ENCODE results near the gene SLC29A4. TPM values are rescaled to one million over a fixed set of nuclear protein-coding genes. Genes with fewer than 3 reads are reported as not detected.
A peak's percentile ranks its signal among the peaks of the same experiment; 100 is the strongest.
"Not testable (repeated sequence)": the region's sequence is repeated elsewhere in the genome, so short reads cannot be mapped to it uniquely, and the experiment has no call there.

Gene SLC29A4
- total RNA-seq, 2 experiments from 2014 or later, result 0.39 to 1.1 TPM

- H3K36me3 ChIP-seq (ENCODE audit: insufficient read depth, low read length), result no peaks in the 10 kb centered on the region
- TF ChIP-seq, protein P1, sequence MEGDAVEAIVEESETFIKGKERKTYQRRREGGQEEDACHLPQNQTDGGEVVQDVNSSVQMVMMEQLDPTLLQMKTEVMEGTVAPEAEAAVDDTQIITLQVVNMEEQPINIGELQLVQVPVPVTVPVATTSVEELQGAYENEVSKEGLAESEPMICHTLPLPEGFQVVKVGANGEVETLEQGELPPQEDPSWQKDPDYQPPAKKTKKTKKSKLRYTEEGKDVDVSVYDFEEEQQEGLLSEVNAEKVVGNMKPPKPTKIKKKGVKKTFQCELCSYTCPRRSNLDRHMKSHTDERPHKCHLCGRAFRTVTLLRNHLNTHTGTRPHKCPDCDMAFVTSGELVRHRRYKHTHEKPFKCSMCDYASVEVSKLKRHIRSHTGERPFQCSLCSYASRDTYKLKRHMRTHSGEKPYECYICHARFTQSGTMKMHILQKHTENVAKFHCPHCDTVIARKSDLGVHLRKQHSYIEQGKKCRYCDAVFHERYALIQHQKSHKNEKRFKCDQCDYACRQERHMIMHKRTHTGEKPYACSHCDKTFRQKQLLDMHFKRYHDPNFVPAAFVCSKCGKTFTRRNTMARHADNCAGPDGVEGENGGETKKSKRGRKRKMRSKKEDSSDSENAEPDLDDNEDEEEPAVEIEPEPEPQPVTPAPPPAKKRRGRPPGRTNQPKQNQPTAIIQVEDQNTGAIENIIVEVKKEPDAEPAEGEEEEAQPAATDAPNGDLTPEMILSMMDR (IDR thresholded peaks at IDR 0.05), result no peak
- peaks cover 0 to 16% of the 10 kb centered on the region in 2 experiments for H3K9me3 ChIP-seq (ENCODE audit: control insufficient read depth in 1 of 2, insufficient read depth in 1 of 2, low read length in 2 of 2)
- no peaks in the 10 kb centered on the region for H3K4me1 Mint-ChIP-seq (ENCODE audit: low read depth)
- H3K4me1 ChIP-seq (ENCODE audit: insufficient read depth, low read length), result peaks cover 7% of the 10 kb centered on the region
- no peak overlapping the region for H3K4me3 ChIP-seq (ENCODE audit: low read length)
- intact Hi-C loops (cut with DNase I, micrococcal nuclease), result no loop called here
- POLR2A ChIA-PET, result no interaction called here
- H3K27ac ChIP-seq (ENCODE audit: low read depth in 1 of 2, low read length in 2 of 2), result no peak overlapping the region
- H3K27me3 Mint-ChIP-seq, result peaks cover 20% of the 10 kb centered on the region
- H3K4me3 Mint-ChIP-seq, result no peak overlapping the region
- no peaks in the 10 kb centered on the region for H3K9me3 Mint-ChIP-seq
- ATAC-seq (ENCODE audit: poor library complexity) (no peak), DNase-seq (no peak)
- CTCF ChIA-PET, result no interaction called here
- H3K27ac Mint-ChIP-seq, result no peak overlapping the region
- H3K27me3 ChIP-seq (ENCODE audit: control insufficient read depth in 1 of 2, insufficient read depth in 2 of 2, low read length in 2 of 2), result peaks cover 4 to 7% of the 10 kb centered on the region in 2 experiments
- H3K36me3 Mint-ChIP-seq (ENCODE audit: low read depth), result no peaks in the 10 kb centered on the region
These were observed 5.1 kb downstream of the SLC29A4 start for GRCh38 chr7:5287802-5288201.

DNA sequence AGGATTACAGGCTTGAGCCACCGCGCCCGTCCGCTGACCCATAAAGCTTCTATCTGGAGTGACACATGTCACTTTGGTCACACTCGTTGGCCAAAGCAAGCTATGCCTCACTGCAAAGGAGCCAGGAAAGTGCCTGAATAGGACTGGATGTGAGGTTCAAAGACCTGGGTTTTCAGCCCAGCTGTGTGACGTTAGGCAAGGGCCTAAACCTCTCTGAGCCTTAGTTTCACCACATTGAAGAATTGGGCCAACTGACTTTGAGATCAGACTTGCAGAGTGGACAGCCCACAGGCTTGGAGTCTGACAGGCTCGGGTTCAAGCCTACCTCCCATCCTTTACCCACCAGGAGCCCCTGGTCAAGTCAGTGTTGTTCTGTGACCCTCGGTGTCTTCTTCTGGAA lies 5.8 kb downstream of the SLC29A4 start:
- H3K36me3 ChIP-seq (ENCODE audit: insufficient read depth, low read length); H3K27me3 ChIP-seq (ENCODE audit: control insufficient read depth in 1 of 2, insufficient read depth in 2 of 2, low read length in 2 of 2); H3K4me1 ChIP-seq (ENCODE audit: insufficient read depth, low read length); H3K4me3 Mint-ChIP-seq; H3K9me3 Mint-ChIP-seq; H3K36me3 Mint-ChIP-seq (ENCODE audit: low read depth); H3K4me1 Mint-ChIP-seq (ENCODE audit: low read depth); DNase-seq; POLR2A ChIA-PET; intact Hi-C loops (cut with DNase I, micrococcal nuclease); CTCF ChIA-PET; ATAC-seq (ENCODE audit: poor library complexity); H3K4me3 ChIP-seq (ENCODE audit: low read length); H3K27ac ChIP-seq (ENCODE audit: low read depth in 1 of 2, low read length in 2 of 2); H3K27ac Mint-ChIP-seq: not testable (repeated sequence)
- H3K27me3 Mint-ChIP-seq, result peaks cover 20% of the 10 kb centered on the region
- H3K9me3 ChIP-seq (ENCODE audit: control insufficient read depth in 1 of 2, insufficient read depth in 1 of 2, low read length in 2 of 2), result peaks cover 0 to 13% of the 10 kb centered on the region in 2 experiments

DNA sequence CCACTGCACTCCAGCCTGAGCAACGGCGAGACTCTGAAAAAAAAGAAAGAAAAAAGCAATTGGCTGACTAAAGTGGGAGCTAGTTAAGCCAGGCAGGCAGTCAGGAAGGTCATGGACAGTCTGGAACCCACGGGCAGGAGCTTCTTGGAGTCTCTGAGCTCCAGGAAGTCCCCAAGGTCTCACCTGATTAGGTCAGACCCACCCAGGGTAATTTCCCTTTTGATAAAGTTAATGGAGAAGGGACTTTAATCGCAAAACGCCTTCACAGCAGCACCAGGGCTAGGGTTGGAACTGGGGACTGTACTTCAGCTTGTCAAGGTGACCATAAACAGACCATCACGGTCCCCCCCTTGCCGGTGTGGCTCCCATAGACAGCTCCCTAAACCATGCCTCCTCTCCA lies 6.6 kb downstream of the SLC29A4 start:
- Mint-ChIP-seq H3K27me3 (peaks cover 17% of the 10 kb centered on the region), H3K4me1 (ENCODE audit: low read depth) (no peaks in the 10 kb centered on the region), H3K4me3 (no peak overlapping the region), H3K9me3 (no peaks in the 10 kb centered on the region), H3K27ac (no peak overlapping the region), H3K36me3 (ENCODE audit: low read depth) (no peaks in the 10 kb centered on the region)
- intact Hi-C loops (cut with DNase I, micrococcal nuclease), result no loop called here
- H3K36me3 ChIP-seq (ENCODE audit: insufficient read depth, low read length), result no peaks in the 10 kb centered on the region
- H3K27ac ChIP-seq (ENCODE audit: low read depth in 1 of 2, low read length in 2 of 2), result no peak overlapping the region
- POLR2A ChIA-PET, result no interaction called here
- no peaks in the 10 kb centered on the region for H3K4me1 ChIP-seq (ENCODE audit: insufficient read depth, low read length)
- CTCF ChIA-PET, result no interaction called here
- no peak overlapping the region for H3K4me3 ChIP-seq (ENCODE audit: low read length)
- no peak for DNase-seq
- peaks cover 3 to 12% of the 10 kb centered on the region in 2 experiments for H3K9me3 ChIP-seq (ENCODE audit: control insufficient read depth in 1 of 2, insufficient read depth in 1 of 2, low read length in 2 of 2)
- no peak for ATAC-seq (ENCODE audit: poor library complexity)
- TF ChIP-seq, protein P1 (IDR thresholded peaks at IDR 0.05), result no peak
- peaks cover 0 to 6% of the 10 kb centered on the region in 2 experiments for H3K27me3 ChIP-seq (ENCODE audit: control insufficient read depth in 1 of 2, insufficient read depth in 2 of 2, low read length in 2 of 2)

GRCh38 chr7:5291301-5291700 lies 8.6 kb downstream of the SLC29A4 start:
- intact Hi-C loops (cut with DNase I, micrococcal nuclease), result no loop called here
- no peaks in the 10 kb centered on the region for H3K27me3 ChIP-seq (ENCODE audit: control insufficient read depth in 1 of 2, insufficient read depth in 2 of 2, low read length in 2 of 2)
- no peak overlapping the region for H3K4me3 ChIP-seq (ENCODE audit: low read length)
- H3K9me3 Mint-ChIP-seq, result no peaks in the 10 kb centered on the region
- H3K4me1 Mint-ChIP-seq (ENCODE audit: low read depth), result peaks cover 4% of the 10 kb centered on the region
- ChIA-PET POLR2A (no interaction called here), CTCF (no interaction called here)
- TF ChIP-seq, protein P1 (IDR thresholded peaks at IDR 0.05), result no peak
- H3K4me1 ChIP-seq (ENCODE audit: insufficient read depth, low read length), result peaks cover 5% of the 10 kb centered on the region
- peaks cover 6% of the 10 kb centered on the region for H3K27me3 Mint-ChIP-seq
- peaks cover 14 to 31% of the 10 kb centered on the region in 2 experiments for H3K9me3 ChIP-seq (ENCODE audit: control insufficient read depth in 1 of 2, insufficient read depth in 1 of 2, low read length in 2 of 2)
- DNase-seq (no peak), ATAC-seq (ENCODE audit: poor library complexity) (no peak)
- no peaks in the 10 kb centered on the region for H3K36me3 Mint-ChIP-seq (ENCODE audit: low read depth)
- H3K36me3 ChIP-seq (ENCODE audit: insufficient read depth, low read length), result no peaks in the 10 kb centered on the region
- no peak overlapping the region for H3K27ac ChIP-seq (ENCODE audit: low read depth in 1 of 2, low read length in 2 of 2)
- no peak overlapping the region for H3K4me3 Mint-ChIP-seq
- H3K27ac Mint-ChIP-seq, result no peak overlapping the region

DNA sequence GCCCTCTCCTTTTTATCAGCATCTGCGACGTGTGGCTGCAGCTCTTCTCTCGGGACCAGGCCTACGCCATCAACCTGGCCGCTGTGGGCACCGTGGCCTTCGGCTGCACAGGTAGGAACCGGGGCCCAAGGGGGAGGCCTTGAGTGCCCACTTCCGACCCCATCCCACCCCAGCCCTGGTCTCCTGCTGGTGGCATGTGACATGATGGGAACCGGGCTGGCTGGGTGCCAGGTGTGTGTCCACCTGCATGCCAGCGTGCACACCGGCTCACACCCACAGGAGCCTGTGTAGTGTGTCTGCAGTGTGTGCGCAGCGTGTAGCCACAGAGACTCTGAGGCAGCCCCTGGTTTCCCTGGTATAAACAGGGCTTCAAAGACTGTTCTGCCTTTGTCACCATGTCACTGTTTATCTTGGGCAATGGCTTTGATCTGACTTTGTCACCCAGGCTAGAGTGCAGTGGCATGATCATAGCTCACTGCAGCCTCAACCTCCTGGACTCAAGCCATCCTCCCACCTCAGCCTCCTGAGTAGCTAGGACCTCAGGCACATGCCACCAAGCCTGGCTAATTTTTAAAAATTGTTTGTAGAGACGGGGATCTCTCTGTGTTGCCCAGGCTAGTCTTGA lies 9.1 kb downstream of the SLC29A4 start:
- H3K36me3 Mint-ChIP-seq (ENCODE audit: low read depth); H3K27ac ChIP-seq (ENCODE audit: low read depth in 1 of 2, low read length in 2 of 2); ATAC-seq (ENCODE audit: poor library complexity); intact Hi-C loops (cut with DNase I, micrococcal nuclease); H3K9me3 Mint-ChIP-seq; CTCF ChIA-PET; H3K4me3 ChIP-seq (ENCODE audit: low read length); POLR2A ChIA-PET; H3K4me3 Mint-ChIP-seq; H3K27me3 ChIP-seq (ENCODE audit: control insufficient read depth in 1 of 2, insufficient read depth in 2 of 2, low read length in 2 of 2); H3K36me3 ChIP-seq (ENCODE audit: insufficient read depth, low read length); H3K27ac Mint-ChIP-seq; H3K27me3 Mint-ChIP-seq; H3K4me1 Mint-ChIP-seq (ENCODE audit: low read depth); H3K4me1 ChIP-seq (ENCODE audit: insufficient read depth, low read length): not testable (repeated sequence)
- peaks cover 14 to 31% of the 10 kb centered on the region in 2 experiments for H3K9me3 ChIP-seq (ENCODE audit: control insufficient read depth in 1 of 2, insufficient read depth in 1 of 2, low read length in 2 of 2)
- peak in 1 of 14 experiments; percentile 25 for DNase-seq
